Measurements from ENCODE around the gene GPR63. TPM values are rescaled to one million over a fixed set of nuclear protein-coding genes. Genes with fewer than 3 reads are reported as not detected.

The GPR63 gene
- total and polyA plus RNA-seq, 7 experiments from 2014 or later: 0.20 to 3.1 (median 0.36) TPM; not detected in 1

- Histone ChIP-seq H3K36me3 (ENCODE audit: control insufficient read depth in 2 of 3, insufficient read depth in 3 of 3, low read length in 3 of 3) (no peaks in the 10 kb centered on the region), H3K9me3 (ENCODE audit: control insufficient read depth in 2 of 3, low read length in 3 of 3) (no peaks in the 10 kb centered on the region), H3K4me3 (ENCODE audit: low read length) (no peak overlapping the region), H3K27ac (ENCODE audit: low read depth, low read length) (no peak overlapping the region), H3K4me1 (ENCODE audit: control insufficient read depth in 2 of 2, insufficient read depth in 2 of 2, low read length in 2 of 2) (no peaks in the 10 kb centered on the region), H3K27me3 (ENCODE audit: control insufficient read depth in 2 of 2, insufficient read depth in 2 of 2, low read length in 2 of 2) (no peaks in the 10 kb centered on the region)
- ChIA-PET CTCF (no interaction called here), POLR2A (no interaction called here)
- H3K4me1 Mint-ChIP-seq: peaks cover 0 to 3% (median 0%) of the 10 kb centered on the region in 7 donors
- H3K4me3 Mint-ChIP-seq: no peak overlapping the region
- no peaks in the 10 kb centered on the region for H3K9me3 Mint-ChIP-seq
- H3K36me3 Mint-ChIP-seq: peaks cover 0 to 7% (median 0%) of the 10 kb centered on the region in 5 donors
- peaks cover 0 to 25% (median 20%) of the 10 kb centered on the region in 5 donors for H3K27me3 Mint-ChIP-seq
- DNase-seq: no peak
- no peak for ATAC-seq
- intact Hi-C loops (cut with micrococcal nuclease): no loop called here
- no peak overlapping the region for H3K27ac Mint-ChIP-seq
These were observed 10.4 kb downstream of the GPR63 start for GRCh38 chr6:96826865-96827264.

- no peak overlapping the region for H3K27ac Mint-ChIP-seq
- H3K9me3 Mint-ChIP-seq: peaks cover 0 to under 1% (median 0%) of the 10 kb centered on the region in 11 donors
- no peaks in the 10 kb centered on the region for H3K9me3 ChIP-seq (ENCODE audit: control insufficient read depth in 2 of 3, low read length in 3 of 3)
- H3K36me3 Mint-ChIP-seq: peaks cover 0 to 3% (median 0%) of the 10 kb centered on the region in 5 donors
- no peaks in the 10 kb centered on the region for H3K27me3 ChIP-seq (ENCODE audit: control insufficient read depth in 2 of 2, insufficient read depth in 2 of 2, low read length in 2 of 2)
- no peak overlapping the region for H3K27ac ChIP-seq (ENCODE audit: low read depth, low read length)
- H3K4me1 ChIP-seq (ENCODE audit: control insufficient read depth in 2 of 2, insufficient read depth in 2 of 2, low read length in 2 of 2): no peaks in the 10 kb centered on the region
- ChIA-PET POLR2A (no interaction called here), CTCF (no interaction called here)
- H3K4me3 ChIP-seq (ENCODE audit: low read length): no peak overlapping the region
- H3K4me1 Mint-ChIP-seq: peaks cover 0 to 3% (median 0%) of the 10 kb centered on the region in 7 donors
- no peak for DNase-seq
- ATAC-seq: no peak
- H3K27me3 Mint-ChIP-seq: peaks cover 0 to 22% (median 10%) of the 10 kb centered on the region in 5 donors
- no peak overlapping the region for H3K4me3 Mint-ChIP-seq
- intact Hi-C loops (cut with micrococcal nuclease): no loop called here
- H3K36me3 ChIP-seq (ENCODE audit: control insufficient read depth in 2 of 3, insufficient read depth in 3 of 3, low read length in 3 of 3): no peaks in the 10 kb centered on the region
These were observed 13.5 kb downstream of the GPR63 start for GRCh38 chr6:96823743-96824142.

GRCh38 chr6:96821034-96821433 lies 16.2 kb downstream of the GPR63 start:
- intact Hi-C loops (cut with micrococcal nuclease): no loop called here
- DNase-seq (no peak), ATAC-seq (no peak)
- Mint-ChIP-seq H3K36me3 (peaks cover 0 to 5% (median 0%) of the 10 kb centered on the region in 5 donors), H3K4me1 (no peaks in the 10 kb centered on the region), H3K4me3 (no peak overlapping the region), H3K27ac (no peak overlapping the region), H3K27me3 (peaks cover 0 to 14% (median 7%) of the 10 kb centered on the region in 5 donors), H3K9me3 (peaks cover 0 to 2% (median 0%) of the 10 kb centered on the region in 11 donors)
- ChIA-PET POLR2A (no interaction called here), CTCF (no interaction called here)
- Histone ChIP-seq H3K4me3 (ENCODE audit: low read length) (no peak overlapping the region), H3K36me3 (ENCODE audit: control insufficient read depth in 2 of 3, insufficient read depth in 3 of 3, low read length in 3 of 3) (no peaks in the 10 kb centered on the region), H3K4me1 (ENCODE audit: control insufficient read depth in 2 of 2, insufficient read depth in 2 of 2, low read length in 2 of 2) (no peaks in the 10 kb centered on the region), H3K9me3 (ENCODE audit: control insufficient read depth in 2 of 3, low read length in 3 of 3) (no peaks in the 10 kb centered on the region), H3K27ac (ENCODE audit: low read depth, low read length) (no peak overlapping the region), H3K27me3 (ENCODE audit: control insufficient read depth in 2 of 2, insufficient read depth in 2 of 2, low read length in 2 of 2) (peaks cover 0 to 5% of the 10 kb centered on the region in 2 donors)

GRCh38 chr6:96816301-96816817 lies 20.9 kb downstream of the GPR63 start:
- Mint-ChIP-seq H3K27ac (no peak overlapping the region), H3K36me3 (peaks cover 0 to 3% (median 0%) of the 10 kb centered on the region in 5 donors), H3K4me1 (peaks cover 0 to 2% (median 0%) of the 10 kb centered on the region in 7 donors), H3K9me3 (peaks cover 0 to 2% (median 0%) of the 10 kb centered on the region in 11 donors), H3K4me3 (no peak overlapping the region), H3K27me3 (peaks cover 0 to 22% (median 17%) of the 10 kb centered on the region in 5 donors)
- Histone ChIP-seq H3K27ac (ENCODE audit: low read depth, low read length) (no peak overlapping the region), H3K27me3 (ENCODE audit: control insufficient read depth in 2 of 2, insufficient read depth in 2 of 2, low read length in 2 of 2) (peaks cover 0 to 5% of the 10 kb centered on the region in 2 donors), H3K4me3 (ENCODE audit: low read length) (no peak overlapping the region), H3K4me1 (ENCODE audit: control insufficient read depth in 2 of 2, insufficient read depth in 2 of 2, low read length in 2 of 2) (no peaks in the 10 kb centered on the region), H3K36me3 (ENCODE audit: control insufficient read depth in 2 of 3, insufficient read depth in 3 of 3, low read length in 3 of 3) (no peaks in the 10 kb centered on the region), H3K9me3 (ENCODE audit: control insufficient read depth in 2 of 3, low read length in 3 of 3) (no peaks in the 10 kb centered on the region)
- POLR2A ChIA-PET: no interaction called here
- CTCF ChIA-PET: no interaction called here
- no peak for DNase-seq
- no peak for ATAC-seq
- intact Hi-C loops (cut with micrococcal nuclease): no loop called here

- Mint-ChIP-seq H3K36me3 (peaks cover 0 to 1% (median 0%) of the 10 kb centered on the region in 5 donors), H3K27ac (no peak overlapping the region)
- POLR2A ChIA-PET: no interaction called here
These were observed 22.7 kb downstream of the GPR63 start for GRCh38 chr6:96814625-96815024.

GRCh38 chr6:96812077-96812703 lies 25.1 kb downstream of the GPR63 start:
- H3K4me3 ChIP-seq (ENCODE audit: low read length): no peak overlapping the region
- H3K4me1 Mint-ChIP-seq: peaks cover 0 to 7% (median 4%) of the 10 kb centered on the region in 7 donors
- no peaks in the 10 kb centered on the region for H3K9me3 Mint-ChIP-seq
- peaks cover 0 to 22% (median 15%) of the 10 kb centered on the region in 5 donors for H3K27me3 Mint-ChIP-seq
- peaks cover 0 to 5% of the 10 kb centered on the region in 2 donors for H3K27me3 ChIP-seq (ENCODE audit: control insufficient read depth in 2 of 2, insufficient read depth in 2 of 2, low read length in 2 of 2)
- no peaks in the 10 kb centered on the region for H3K36me3 Mint-ChIP-seq
- H3K4me3 Mint-ChIP-seq: no peak overlapping the region
- H3K4me1 ChIP-seq (ENCODE audit: control insufficient read depth in 2 of 2, insufficient read depth in 2 of 2, low read length in 2 of 2): no peaks in the 10 kb centered on the region
- CTCF ChIA-PET: no interaction called here
- H3K27ac Mint-ChIP-seq: no peak overlapping the region
- intact Hi-C loops (cut with micrococcal nuclease): no loop called here
- no peak overlapping the region for H3K27ac ChIP-seq (ENCODE audit: low read depth, low read length)
- H3K36me3 ChIP-seq (ENCODE audit: control insufficient read depth in 2 of 3, insufficient read depth in 3 of 3, low read length in 3 of 3): no peaks in the 10 kb centered on the region
- no peaks in the 10 kb centered on the region for H3K9me3 ChIP-seq (ENCODE audit: control insufficient read depth in 2 of 3, low read length in 3 of 3)
- no peak for ATAC-seq
- DNase-seq: no peak
- POLR2A ChIA-PET: no interaction called here

More at GRCh38 chr6:96814625-96815024, 22.7 kb downstream of the GPR63 start:
- H3K4me3 Mint-ChIP-seq: no peak overlapping the region
- intact Hi-C loops (cut with micrococcal nuclease): no loop called here
- H3K27me3 ChIP-seq (ENCODE audit: control insufficient read depth in 2 of 2, insufficient read depth in 2 of 2, low read length in 2 of 2): peaks cover 0 to 5% of the 10 kb centered on the region in 2 donors
- H3K27ac ChIP-seq (ENCODE audit: low read depth, low read length): no peak overlapping the region
- DNase-seq (no peak), ATAC-seq (no peak)
- H3K4me1 ChIP-seq (ENCODE audit: control insufficient read depth in 2 of 2, insufficient read depth in 2 of 2, low read length in 2 of 2): no peaks in the 10 kb centered on the region
- no peaks in the 10 kb centered on the region for H3K36me3 ChIP-seq (ENCODE audit: control insufficient read depth in 2 of 3, insufficient read depth in 3 of 3, low read length in 3 of 3)
- H3K9me3 ChIP-seq (ENCODE audit: control insufficient read depth in 2 of 3, low read length in 3 of 3): no peaks in the 10 kb centered on the region
- H3K4me3 ChIP-seq (ENCODE audit: low read length): no peak overlapping the region
- H3K9me3 Mint-ChIP-seq: peaks cover 0 to 2% (median 0%) of the 10 kb centered on the region in 11 donors
- peaks cover 0 to 2% (median 0%) of the 10 kb centered on the region in 7 donors for H3K4me1 Mint-ChIP-seq
- CTCF ChIA-PET: no interaction called here
- peaks cover 0 to 22% (median 15%) of the 10 kb centered on the region in 5 donors for H3K27me3 Mint-ChIP-seq

GRCh38 chr6:96811670-96812069 lies 25.6 kb downstream of the GPR63 start:
- POLR2A ChIA-PET: no interaction called here
- CTCF ChIA-PET: no interaction called here
- no peak overlapping the region for H3K4me3 Mint-ChIP-seq
- ATAC-seq: no peak
- H3K27ac Mint-ChIP-seq: no peak overlapping the region
- no peak overlapping the region for H3K4me3 ChIP-seq (ENCODE audit: low read length)
- H3K4me1 Mint-ChIP-seq: peaks cover 0 to 7% (median 4%) of the 10 kb centered on the region in 7 donors
- intact Hi-C loops (cut with micrococcal nuclease): no loop called here
- no peak for DNase-seq
- no peaks in the 10 kb centered on the region for H3K36me3 Mint-ChIP-seq
- H3K27me3 Mint-ChIP-seq: peaks cover 0 to 22% (median 15%) of the 10 kb centered on the region in 5 donors
- no peak overlapping the region for H3K27ac ChIP-seq (ENCODE audit: low read depth, low read length)
- no peaks in the 10 kb centered on the region for H3K9me3 ChIP-seq (ENCODE audit: control insufficient read depth in 2 of 3, low read length in 3 of 3)
- no peaks in the 10 kb centered on the region for H3K36me3 ChIP-seq (ENCODE audit: control insufficient read depth in 2 of 3, insufficient read depth in 3 of 3, low read length in 3 of 3)
- no peaks in the 10 kb centered on the region for H3K9me3 Mint-ChIP-seq
- peaks cover 0 to 4% of the 10 kb centered on the region in 2 donors for H3K27me3 ChIP-seq (ENCODE audit: control insufficient read depth in 2 of 2, insufficient read depth in 2 of 2, low read length in 2 of 2)
- H3K4me1 ChIP-seq (ENCODE audit: control insufficient read depth in 2 of 2, insufficient read depth in 2 of 2, low read length in 2 of 2): no peaks in the 10 kb centered on the region

Data from naive thymus-derived CD4-positive, alpha-beta T cell (primary cell).